COLO668 (cell line): ENCODE measurements around the gene EPG5.
"Not testable (repeated sequence)": the region's sequence is repeated elsewhere in the genome, so short reads cannot be mapped to it uniquely, and the experiment has no call there.

Experiments
- DNase-seq: peaks from one replicate; lab custom pipeline; 2025; ENCODE audit not compliant: unreplicated experiment; lab: John Stamatoyannopoulos, UW

Gene EPG5

DNA sequence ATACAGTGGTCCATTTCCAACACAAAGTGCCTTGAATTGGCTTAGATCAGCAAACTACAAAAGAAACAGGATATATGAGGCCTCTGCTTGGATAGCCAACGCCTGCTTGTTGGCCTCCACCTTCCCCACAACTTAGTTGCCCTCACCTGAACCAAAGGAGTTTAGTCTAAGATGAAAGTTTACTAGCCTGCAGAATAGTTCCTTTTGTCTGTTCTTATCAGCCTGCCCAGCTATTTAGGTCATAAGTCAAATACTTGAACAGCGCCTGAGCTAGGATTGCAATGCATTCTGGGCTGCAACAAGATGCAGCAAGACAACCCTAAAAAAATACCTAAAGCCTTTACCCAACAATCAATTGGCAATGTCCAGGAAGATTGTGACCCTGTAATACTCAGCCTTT is 13.1 kb upstream of the EPG5 start:
- DNase-seq = no peak

- DNase-seq = peak; percentile 86
Measured at GRCh38 chr18:45978084-45978483, 11.0 kb upstream of the EPG5 start.

DNA sequence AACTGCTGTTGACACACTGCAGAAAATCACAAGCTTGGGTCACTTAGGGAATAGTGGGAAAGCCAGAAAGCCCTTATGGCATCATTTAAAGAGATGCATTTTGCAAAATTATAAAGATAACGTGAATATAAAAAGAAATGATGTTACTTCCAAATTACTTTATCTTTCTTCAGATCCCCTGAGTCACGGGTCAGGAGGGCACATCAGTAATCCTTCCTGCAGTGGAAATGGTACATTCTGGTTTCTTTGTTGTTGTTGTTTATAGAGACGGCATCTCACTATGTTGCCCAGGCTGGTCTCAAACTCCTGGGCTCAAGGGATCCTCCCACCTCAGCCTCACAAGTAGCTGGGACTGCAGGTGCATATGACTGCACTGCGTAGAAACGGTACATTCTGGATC is 9.8 kb upstream of the EPG5 start:
- DNase-seq = no peak

DNA sequence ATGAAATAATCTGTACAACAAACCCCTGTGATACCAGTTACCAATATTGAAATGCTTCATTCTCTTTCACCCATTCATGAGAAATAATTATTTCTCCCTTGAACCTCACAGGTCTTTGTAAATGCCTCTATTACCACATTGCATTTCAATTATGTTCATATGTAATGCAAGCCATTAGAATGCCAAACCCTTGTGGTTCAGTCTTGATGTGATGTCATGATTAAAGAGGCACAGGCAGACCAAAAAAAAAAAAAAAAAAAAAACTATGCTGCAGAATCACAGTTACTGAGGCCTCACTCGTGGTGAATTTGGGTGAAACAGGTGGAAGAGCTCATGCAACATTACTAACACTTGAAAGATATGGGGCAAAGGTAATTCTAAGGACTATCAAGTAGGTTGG is 9.4 kb upstream of the EPG5 start:
- no peak for DNase-seq

DNA sequence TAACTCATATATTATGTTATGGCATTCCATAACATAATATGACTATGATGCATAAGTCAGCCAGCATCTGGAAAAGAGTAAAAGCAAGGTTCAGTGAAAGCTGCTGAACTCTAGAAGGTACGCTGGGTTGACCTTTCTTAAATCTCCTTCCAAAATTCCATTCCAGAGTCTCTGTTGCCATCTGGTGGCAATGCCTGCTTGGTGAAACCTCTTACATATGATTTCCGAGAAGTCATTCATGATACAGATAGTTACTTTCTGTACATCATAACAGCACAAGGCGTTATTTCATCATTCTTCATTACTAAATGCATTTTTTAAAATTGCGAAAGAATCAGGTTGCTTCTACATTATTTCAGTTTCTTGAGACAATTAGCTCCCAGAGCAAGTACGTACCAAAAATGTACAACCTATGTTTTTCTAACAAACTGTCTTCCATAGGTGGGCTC is 7.0 kb upstream of the EPG5 start:
- DNase-seq = peak; percentile 65

DNA sequence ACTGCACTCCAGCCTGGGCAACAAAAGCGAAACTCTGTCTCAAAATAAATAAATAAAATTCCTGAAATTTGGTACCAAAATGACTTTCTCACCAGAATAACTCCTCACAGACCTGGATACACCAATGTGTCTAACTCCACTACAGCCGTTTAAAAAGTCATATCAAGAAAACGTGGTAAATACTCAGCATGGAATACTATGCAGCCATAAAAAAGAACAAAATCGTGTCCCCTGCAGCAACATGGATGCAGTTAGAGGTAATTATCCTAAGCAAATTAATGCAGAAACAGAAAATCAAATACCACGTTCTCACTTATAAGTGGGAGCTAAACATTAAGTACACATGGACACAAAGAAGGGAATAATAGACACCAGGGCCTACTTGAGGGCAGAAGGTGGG is 2.2 kb downstream of the EPG5 start:
- DNase-seq = not testable (repeated sequence)

DNA sequence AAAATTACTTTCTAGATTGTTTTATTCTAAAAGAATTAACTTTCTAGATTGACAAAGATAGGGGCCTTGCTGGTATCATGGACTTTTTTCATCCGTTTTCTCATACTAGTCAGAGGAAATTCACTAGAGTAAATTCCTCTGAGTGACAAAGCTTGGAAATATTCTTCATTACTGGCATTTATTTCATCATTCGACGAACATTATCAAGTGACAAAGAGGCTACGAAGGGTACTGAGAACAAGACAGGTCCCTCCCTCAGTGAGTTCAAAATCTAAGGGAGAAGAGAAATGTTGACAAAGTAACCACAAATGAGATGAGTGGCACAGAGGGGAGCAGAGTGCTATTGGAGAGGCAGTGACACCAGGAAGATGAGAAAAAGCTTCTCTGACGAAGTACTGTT is 4.3 kb downstream of the EPG5 start:
- DNase-seq = no peak

GRCh38 chr18:45962461-45962860 is 4.7 kb downstream of the EPG5 start:
- no peak for DNase-seq

DNA sequence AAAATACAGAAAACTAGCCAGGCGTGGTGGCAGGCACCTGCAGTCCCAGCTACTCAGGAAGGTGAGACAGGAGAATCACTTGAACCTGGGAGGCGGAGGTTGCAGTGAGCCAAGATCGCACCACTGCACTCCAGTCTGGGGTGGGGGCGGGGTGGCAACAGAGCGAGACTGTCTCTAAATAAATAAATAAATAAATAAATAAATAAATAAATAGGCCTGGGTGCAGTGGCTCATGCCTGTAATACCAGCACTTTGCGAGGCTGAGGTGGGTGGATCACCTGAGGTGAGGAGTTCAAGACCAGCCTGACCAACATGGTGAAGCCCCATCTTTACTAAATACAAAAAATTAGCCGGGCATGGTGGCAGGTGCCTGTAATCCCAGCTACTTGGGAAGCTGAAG is 7.6 kb downstream of the EPG5 start:
- DNase-seq = not testable (repeated sequence)

DNA sequence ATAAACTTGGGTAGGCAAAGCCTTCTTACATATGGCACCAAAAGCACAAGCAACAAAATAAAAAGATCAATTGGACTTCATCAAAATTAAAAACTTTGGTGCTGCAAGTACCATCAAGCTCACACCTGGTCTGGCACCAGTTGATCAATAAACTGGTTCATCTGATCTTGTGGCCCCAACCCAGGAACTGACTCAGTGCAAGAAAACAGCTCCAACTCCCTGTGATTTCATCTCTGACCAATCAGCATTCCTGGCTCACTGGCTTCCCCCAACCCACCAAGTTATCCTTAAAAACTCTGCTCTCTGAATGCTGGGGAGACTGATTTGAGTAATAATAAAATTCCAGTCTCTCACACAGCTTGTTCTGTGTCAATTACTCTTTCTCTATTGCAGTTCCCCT is 8.4 kb downstream of the EPG5 start:
- DNase-seq = no peak

GRCh38 chr18:45958027-45958426 is 9.1 kb downstream of the EPG5 start:
- DNase-seq = no peak

- no peak for DNase-seq
Measured at GRCh38 chr18:45957100-45957499, 10.0 kb downstream of the EPG5 start.

- DNase-seq = no peak
Measured at GRCh38 chr18:45954070-45954934, 12.8 kb downstream of the EPG5 start.

- no peak for DNase-seq
Measured at GRCh38 chr18:45951016-45951714, 16.0 kb downstream of the EPG5 start.

DNA sequence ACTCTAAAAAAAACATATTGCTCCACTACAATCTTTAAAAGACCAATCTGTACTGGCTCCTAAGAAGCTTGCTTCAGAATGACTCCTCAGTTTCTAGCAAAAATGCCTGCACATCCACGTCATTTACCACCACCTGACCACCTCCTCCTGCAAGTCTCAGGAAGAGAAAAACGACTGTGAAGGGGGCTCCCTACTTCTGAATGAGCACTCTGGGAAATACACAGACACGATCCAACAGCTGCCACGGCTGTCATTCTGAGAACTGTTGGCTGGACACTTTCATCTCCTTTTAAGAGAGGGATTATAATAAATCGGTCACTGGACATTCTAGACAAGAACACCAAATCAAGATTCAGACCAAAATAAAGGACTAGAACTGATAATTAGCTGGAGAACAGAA is 21.5 kb downstream of the EPG5 start:
- DNase-seq = no peak

DNA sequence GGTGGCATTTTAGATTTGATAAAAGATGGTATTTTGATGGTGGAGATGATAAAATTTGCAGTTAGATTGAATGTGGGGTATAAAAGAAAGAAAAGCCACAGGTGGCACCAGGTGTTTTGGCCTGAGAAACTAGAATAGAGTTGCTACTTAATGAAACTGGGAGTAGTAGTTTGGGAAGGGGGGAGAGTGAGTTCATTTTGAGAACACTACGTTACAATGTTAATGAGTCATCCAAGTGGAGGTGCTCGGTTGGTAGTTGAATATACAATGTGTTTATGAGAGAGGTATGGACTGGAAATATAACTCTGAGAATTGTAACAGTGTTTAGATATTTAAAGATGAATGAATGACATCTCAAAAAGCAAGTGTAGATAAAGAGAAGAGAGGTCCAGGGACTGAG is 26.4 kb downstream of the EPG5 start:
- DNase-seq = no peak

GRCh38 chr18:45939236-45939635 is 27.9 kb downstream of the EPG5 start:
- no peak for DNase-seq

DNA sequence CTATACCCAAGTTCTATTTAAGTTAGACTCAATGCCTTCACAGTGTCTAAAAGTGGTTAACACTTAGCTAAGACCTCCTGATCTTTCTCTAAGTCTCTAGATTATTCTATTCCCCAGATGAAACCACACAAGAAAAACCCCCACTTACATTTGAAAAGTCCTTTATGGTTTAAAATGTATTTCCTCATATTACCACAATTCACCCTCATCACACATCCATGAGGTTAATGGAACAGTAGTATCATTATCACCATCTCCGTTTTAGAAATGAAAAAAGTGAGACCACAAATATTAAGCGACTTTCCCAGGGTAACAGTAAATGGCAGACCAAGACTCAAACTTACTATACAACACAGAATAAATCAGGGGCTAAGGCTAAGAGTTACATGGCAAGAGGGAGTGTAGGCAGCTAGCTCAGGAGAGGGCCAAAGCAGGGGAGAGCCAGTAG is 28.6 kb downstream of the EPG5 start:
- DNase-seq = no peak

DNA sequence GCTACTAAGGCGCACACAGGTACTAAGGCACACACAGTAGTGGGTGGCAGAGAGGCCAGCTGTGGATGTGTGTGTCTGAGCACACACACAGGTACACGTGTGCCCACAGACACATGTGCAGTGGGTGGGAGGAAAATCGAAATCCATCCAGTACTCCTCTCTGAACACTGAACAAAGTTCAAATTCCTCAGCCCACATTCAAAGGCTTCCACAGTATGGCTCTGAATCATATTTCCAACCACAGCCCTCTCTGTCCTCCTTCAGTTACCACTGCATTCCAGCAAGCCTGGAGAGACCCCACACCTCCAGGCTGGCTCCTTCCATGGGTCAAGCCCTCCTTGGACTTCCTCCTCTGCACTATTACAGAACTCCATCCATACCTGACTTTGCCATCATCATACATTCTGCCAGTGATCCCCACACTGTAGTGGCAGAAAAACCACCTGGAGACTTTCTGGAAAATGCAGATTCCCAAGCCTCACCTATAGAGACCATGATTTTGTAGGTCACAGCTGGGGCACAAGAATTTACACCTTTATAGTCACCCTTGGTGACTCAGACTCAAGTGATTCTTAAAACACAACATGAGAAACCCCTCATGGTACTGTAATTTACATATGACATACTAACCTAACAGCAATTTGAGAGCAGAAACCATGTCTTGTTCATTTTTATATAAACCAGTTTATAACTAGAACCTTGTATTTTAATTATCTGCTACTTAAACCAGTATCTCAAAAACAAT is 31.4 kb downstream of the EPG5 start:
- DNase-seq = no peak

DNA sequence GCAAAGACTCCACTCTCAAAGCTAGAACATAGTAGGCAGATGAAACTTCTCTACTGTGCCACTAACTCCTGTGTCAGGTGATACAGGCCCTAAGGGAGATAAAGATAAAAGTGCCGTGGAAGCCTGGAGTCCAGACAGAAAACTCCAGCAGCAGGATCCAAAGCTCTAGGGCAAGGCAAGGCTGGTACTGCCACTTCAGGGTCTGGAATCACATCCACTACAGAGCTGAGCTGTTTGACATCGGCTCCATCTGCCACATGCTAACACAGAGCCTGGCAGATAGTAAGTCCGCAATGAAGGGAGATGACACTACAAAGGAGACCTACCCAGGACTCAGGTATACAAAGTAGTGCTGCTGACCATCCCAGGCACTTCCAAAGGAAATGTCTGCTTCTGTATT is 34.4 kb downstream of the EPG5 start:
- DNase-seq = no peak

- no peak for DNase-seq
Measured at GRCh38 chr18:45930963-45931362, 36.2 kb downstream of the EPG5 start.

DNA sequence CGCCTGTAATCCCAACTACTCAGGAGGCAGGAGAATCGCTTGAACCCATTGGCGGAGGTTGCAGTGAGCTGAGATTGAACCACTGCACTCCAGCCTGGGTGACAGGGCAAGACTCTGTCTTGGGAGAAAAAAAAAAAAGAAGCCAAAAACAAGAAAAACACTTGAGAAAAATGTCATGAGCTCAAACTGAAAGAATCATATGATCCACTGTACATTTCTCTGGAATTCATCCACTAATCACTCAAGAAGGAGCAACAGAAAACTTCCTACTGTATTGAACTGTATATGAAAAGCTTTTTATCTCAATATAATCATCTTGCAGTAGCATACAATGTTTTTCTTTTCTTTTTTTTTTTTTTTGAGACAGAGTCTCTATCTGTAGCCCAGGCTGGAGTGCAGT is 40.4 kb downstream of the EPG5 start:
- no peak for DNase-seq
